H1 (cell line): ENCODE data around the gene GSK3B. TPM values are rescaled to one million over a fixed set of nuclear protein-coding genes. Genes with fewer than 3 reads are reported as not detected.

ENCODE experiments used
- CTCF ChIA-PET: fragments of 300-600 bp; sonication (Branson Sonifier 250); formaldehyde crosslinking; loops from one replicate; lab custom pipeline; 2021; ENCODE audit not compliant: partially characterized antibody; lab: Charles Lee
- POLR2A ChIA-PET: fragments of 300-600 bp; sonication (Branson Sonifier 250); formaldehyde crosslinking; loops from one replicate; lab custom pipeline; 2021; ENCODE audit warnings: inconsistent platforms; ENCODE audit not compliant: partially characterized antibody; lab: Charles Lee
- DNase-seq, 2 experiments: peaks; one replicate each; pipeline versions ENCODE4 v3.0.0 to v3.0.0-alpha.2; 2010 to 2022; ENCODE audit warnings: low spot score in 2 of 2, low read depth in 1 of 2, mixed read lengths in 1 of 2
- FAIRE-seq: peaks from 2 replicates; lab custom pipeline; 2011; peaks lifted over from hg19 to GRCh38; lab: Jason Lieb, UNC
- H2AFZ ChIP-seq: 2 replicates; pipeline ENCODE4 v1.8.1; 2012; ENCODE audit warnings: low read length, inconsistent platforms
- H2AK5ac ChIP-seq: 2 replicates; pipeline ENCODE4 v1.6.1; 2013; ENCODE audit warnings: low read depth, low read length
- H2BK120ac ChIP-seq: replicated peaks from 2 replicates; pipeline ENCODE3; 2013; ENCODE audit warnings: low read depth, low read length, inconsistent platforms
- H2BK12ac ChIP-seq: 2 replicates; pipeline ENCODE4 v1.6.1; 2013; ENCODE audit warnings: low read depth, low read length
- H2BK15ac ChIP-seq: 2 replicates; pipeline ENCODE4 v1.6.1; 2013; ENCODE audit warnings: low read length
- H2BK20ac ChIP-seq: 2 replicates; pipeline ENCODE4 v1.6.1; 2013; ENCODE audit warnings: low read length
- H2BK5ac ChIP-seq: 2 replicates; pipeline ENCODE4 v1.6.1; 2013; ENCODE audit warnings: low read depth, low read length
- H3K14ac ChIP-seq: 2 replicates; pipeline ENCODE4 v1.6.1; 2013; ENCODE audit warnings: inconsistent platforms; ENCODE audit not compliant: insufficient read length
- H3K18ac ChIP-seq: 2 replicates; pipeline ENCODE4 v1.6.1; 2013; ENCODE audit warnings: low read length; ENCODE audit errors: extremely low read depth
- H3K23ac ChIP-seq: 2 replicates; pipeline ENCODE4 v1.6.1; 2013; ENCODE audit warnings: inconsistent platforms; ENCODE audit not compliant: insufficient read length
- H3K23me2 ChIP-seq: 2 replicates; pipeline ENCODE4 v1.6.1; 2013; ENCODE audit warnings: low read depth, low read length
- H3K27ac ChIP-seq: 2 replicates; pipeline ENCODE4 v1.6.1; 2011; ENCODE audit warnings: low read depth, low read length, inconsistent platforms
- H3K27me3 ChIP-seq, 4 experiments: replicated peaks in 1 of 4; 1 replicate in 1 of 4; 2 replicates in 3 of 4; pipeline versions ENCODE4 v1.6.1 to v1.8.1; 2011 to 2013; ENCODE audit warnings: low read length in 3 of 4, mild to moderate bottlenecking in 3 of 4, inconsistent platforms in 2 of 4, mixed read lengths in 2 of 4, moderate library complexity in 1 of 4; ENCODE audit not compliant: control insufficient read depth in 3 of 4, insufficient read depth in 3 of 4; ENCODE audit errors: extremely low read depth in 1 of 4
- H3K36me3 ChIP-seq, 4 experiments: 2 replicates each; pipeline versions ENCODE4 v1.6.1 to v1.8.1; 2011 to 2013; ENCODE audit warnings: mild to moderate bottlenecking in 4 of 4, low read length in 3 of 4, moderate library complexity in 2 of 4, control low read depth in 1 of 4, inconsistent platforms in 1 of 4; ENCODE audit not compliant: insufficient read depth in 4 of 4, control insufficient read depth in 2 of 4
- H3K4ac ChIP-seq: replicated peaks from 2 replicates; pipeline ENCODE3; 2013; ENCODE audit warnings: low read length, low read depth, mixed read lengths, inconsistent platforms; ENCODE audit not compliant: insufficient read length
- H3K4me1 ChIP-seq, 4 experiments: replicated peaks in 1 of 4; 1 replicate in 1 of 4; 2 replicates in 3 of 4; pipeline versions ENCODE4 v1.6.1 to v1.8.1; 2011 to 2013; ENCODE audit warnings: low read length in 3 of 4, inconsistent platforms in 2 of 4, mixed read lengths in 1 of 4; ENCODE audit not compliant: insufficient read depth in 4 of 4, control insufficient read depth in 3 of 4
- H3K4me2 ChIP-seq, 2 experiments: 2 replicates each; pipeline versions ENCODE4 v1.6.1 to v1.8.1; 2011 to 2013; ENCODE audit warnings: low read depth in 2 of 2, low read length in 2 of 2, control low read depth in 1 of 2, inconsistent platforms in 1 of 2, mild to moderate bottlenecking in 1 of 2; ENCODE audit not compliant: insufficient read depth in 1 of 2
- H3K4me3 ChIP-seq, 4 experiments: fragments of 200-600, 300-600 bp in 1 of 4; sonication (generic), shearing (Covaris generic), sonication (Bioruptor Twin) in 1 of 4; 2 replicates each; pipeline versions ENCODE4 v1.5.1 to v1.8.1; 2011 to 2016; ENCODE audit warnings: low read length in 4 of 4, low read depth in 3 of 4, control low read depth in 2 of 4, inconsistent platforms in 2 of 4, mild to moderate bottlenecking in 2 of 4, mixed read lengths in 1 of 4, moderate library complexity in 1 of 4; ENCODE audit not compliant: insufficient read depth in 2 of 4; ENCODE audit errors: extremely low read depth in 1 of 4
- H3K56ac ChIP-seq: replicated peaks from 2 replicates; pipeline ENCODE3; 2013; ENCODE audit warnings: low read depth, mild to moderate bottlenecking, mixed read lengths, low read length, inconsistent platforms; ENCODE audit not compliant: insufficient read length
- H3K79me1 ChIP-seq: 2 replicates; pipeline ENCODE4 v1.6.1; 2013; ENCODE audit warnings: low read depth, low read length, control low read depth
- H3K79me2 ChIP-seq, 2 experiments: 2 replicates each; pipeline versions ENCODE4 v1.6.1 to v1.8.1; 2012 to 2013; ENCODE audit warnings: low read length in 2 of 2, mild to moderate bottlenecking in 2 of 2, inconsistent platforms in 1 of 2; ENCODE audit not compliant: insufficient read depth in 2 of 2, control insufficient read depth in 1 of 2
- H3K9ac ChIP-seq, 4 experiments: replicated peaks in 1 of 4; 1 replicate in 1 of 4; 2 replicates in 3 of 4; pipeline versions ENCODE4 v1.6.1 to v1.8.1; 2011 to 2013; ENCODE audit warnings: low read depth in 3 of 4, low read length in 3 of 4, control low read depth in 2 of 4, mild to moderate bottlenecking in 2 of 4, moderate library complexity in 2 of 4, inconsistent platforms in 1 of 4; ENCODE audit errors: extremely low read depth in 1 of 4
- H3K9me3 ChIP-seq, 2 experiments: 2 replicates each; pipeline versions ENCODE4 v1.6.1 to v1.8.1; 2012 to 2013; ENCODE audit warnings: mild to moderate bottlenecking in 2 of 2, moderate library complexity in 2 of 2, control low read depth in 1 of 2, inconsistent platforms in 1 of 2, low read depth in 1 of 2, low read length in 1 of 2, mixed read lengths in 1 of 2; ENCODE audit not compliant: insufficient read depth in 2 of 2
- H4K20me1 ChIP-seq, 2 experiments: replicated peaks in 1 of 2; 2 replicates each; pipeline versions ENCODE3 to v1.8.1; 2011 to 2013; ENCODE audit warnings: inconsistent platforms in 2 of 2, low read length in 2 of 2, mild to moderate bottlenecking in 1 of 2; ENCODE audit not compliant: insufficient read depth in 2 of 2, control insufficient read depth in 1 of 2
- H4K5ac ChIP-seq: 2 replicates; pipeline ENCODE4 v1.6.1; 2013; ENCODE audit warnings: low read length, low read depth, mixed read lengths, inconsistent platforms; ENCODE audit not compliant: insufficient read length
- H4K8ac ChIP-seq: 2 replicates; pipeline ENCODE4 v1.8.0; 2013; ENCODE audit warnings: mild to moderate bottlenecking, moderate library complexity, low read length, inconsistent platforms; ENCODE audit not compliant: insufficient read depth; ENCODE audit errors: extremely low read depth
- H4K91ac ChIP-seq: replicated peaks from 2 replicates; pipeline ENCODE3; 2013; ENCODE audit warnings: low read length, mixed read lengths, inconsistent platforms; ENCODE audit not compliant: insufficient read length
- WGBS, 2 experiments: shearing (Covaris generic) in 1 of 2; methylation state at CpG; one replicate each; pipeline versions ENCODE4 v1.1.6 to v1.1.7; 2013 to 2015; ENCODE audit warnings: low lambda C conversion rate in 2 of 2, mixed read lengths in 2 of 2, inconsistent platforms in 1 of 2, low coverage in 1 of 2, missing lambda C conversion rate in 1 of 2; ENCODE audit not compliant: insufficient replicate concordance in 2 of 2, insufficient coverage in 1 of 2, insufficient read length in 1 of 2; ENCODE audit errors: extremely low coverage in 1 of 2, missing lambda C conversion rate in 1 of 2; 5-methylcytosine and 5-hydroxymethylcytosine counted together
- polyA plus RNA-seq, 7 experiments: library from polyadenylated mRNA; depleted of rRNA in 3 of 7; stranded (reverse) in 5 of 7; unstranded in 2 of 7; fragments of >200 nt in 5 of 7; fragments of 200-250 nt in 2 of 7; gene quantifications; 1 replicate in 5 of 7; 2 replicates in 1 of 7; 4 replicates in 1 of 7; pipeline versions ENCODE4 v1.2.1 to v1.2.3, GENCODE V29; 2011 to 2013; ENCODE audit warnings: missing spikeins in 2 of 7, mixed read lengths in 2 of 7
- total RNA-seq: library from RNA; stranded (reverse); fragmentation: NEBNext Ultra II Directional; extraction: Animal tissue kit (Norgen Biotek cat#: 25700); gene quantifications from 2 replicates; pipeline ENCODE4 v1.2.1, GENCODE V29; 2021

GSK3B gene
- total and polyA plus RNA-seq, 2 of the 8 experiments (the other 6 are each of a cell fraction or from before 2014, with no cell fraction given) = 24.2 to 50.7 TPM

DNA sequence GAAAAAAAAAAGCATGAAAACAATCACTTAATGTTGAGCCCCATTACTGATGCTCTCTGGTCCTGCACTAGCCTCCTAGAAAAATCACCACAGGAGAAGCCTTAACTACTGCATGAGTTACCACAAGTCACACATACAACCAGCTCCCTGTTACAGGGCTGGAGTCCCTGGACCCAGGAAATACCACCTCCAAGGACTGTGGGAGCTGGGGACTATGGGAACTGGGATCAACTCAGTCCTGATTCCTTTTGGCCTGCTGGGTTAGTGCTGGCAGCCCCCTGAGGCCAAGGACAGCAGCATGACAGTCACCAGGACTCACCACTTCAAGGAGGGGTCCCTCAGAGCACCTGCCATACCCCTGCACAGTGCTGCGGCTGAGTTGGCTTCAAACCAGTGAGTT lies 311.8 kb downstream of the GSK3B start:
- H3K9ac ChIP-seq = no peak overlapping the region
- H4K91ac ChIP-seq = no peak overlapping the region
- no peak overlapping the region for H4K5ac ChIP-seq
- no peak overlapping the region for H4K8ac ChIP-seq
- no peak overlapping the region for H3K14ac ChIP-seq
- H2BK5ac ChIP-seq = no peak overlapping the region
- H3K4me1 ChIP-seq = no peaks in the 10 kb centered on the region
- H2BK12ac ChIP-seq = no peak overlapping the region
- no peaks in the 10 kb centered on the region for H3K27me3 ChIP-seq
- H3K18ac ChIP-seq = no peak overlapping the region
- H2BK15ac ChIP-seq = no peak overlapping the region
- no peak overlapping the region for H2AK5ac ChIP-seq
- H3K4me3 ChIP-seq = no peak overlapping the region
- WGBS, 2 experiments = 100% methylated on average over 1 of the region's 1 CpG; no CpG with 5 or more reads in 1 of the 2 experiments
- H2BK120ac ChIP-seq = no peak overlapping the region
- ChIA-PET CTCF (interaction anchor here (1.1 to 1.4 kb wide), 3 partner anchors 9 to 70 kb away, joined by 3 to 5 read pairs (median 3); no protein-coding TSS in a partner anchor), POLR2A (no interaction called here)
- no peaks in the 10 kb centered on the region for H3K36me3 ChIP-seq
- H3K79me2 ChIP-seq = no peaks in the 10 kb centered on the region
- H3K9me3 ChIP-seq = no peaks in the 10 kb centered on the region
- no peak overlapping the region for H3K23ac ChIP-seq
- H3K79me1 ChIP-seq = no peaks in the 10 kb centered on the region
- no peak overlapping the region for H3K27ac ChIP-seq
- H2AFZ ChIP-seq = no peak overlapping the region
- no peak overlapping the region for H2BK20ac ChIP-seq
- no peak for FAIRE-seq
- H3K56ac ChIP-seq = no peak overlapping the region
- H3K4me2 ChIP-seq = no peak overlapping the region
- H3K23me2 ChIP-seq = no peaks in the 10 kb centered on the region
- H4K20me1 ChIP-seq = no peaks in the 10 kb centered on the region
- DNase-seq = no peak
- H3K4ac ChIP-seq = no peak overlapping the region
